ENCODE data around the gene FBLN7.
A peak's percentile ranks its signal among the peaks of the same experiment; 100 is the strongest.
"Not testable (repeated sequence)": the region's sequence is repeated elsewhere in the genome, so short reads cannot be mapped to it uniquely, and the experiment has no call there.

FBLN7 gene, protein sequence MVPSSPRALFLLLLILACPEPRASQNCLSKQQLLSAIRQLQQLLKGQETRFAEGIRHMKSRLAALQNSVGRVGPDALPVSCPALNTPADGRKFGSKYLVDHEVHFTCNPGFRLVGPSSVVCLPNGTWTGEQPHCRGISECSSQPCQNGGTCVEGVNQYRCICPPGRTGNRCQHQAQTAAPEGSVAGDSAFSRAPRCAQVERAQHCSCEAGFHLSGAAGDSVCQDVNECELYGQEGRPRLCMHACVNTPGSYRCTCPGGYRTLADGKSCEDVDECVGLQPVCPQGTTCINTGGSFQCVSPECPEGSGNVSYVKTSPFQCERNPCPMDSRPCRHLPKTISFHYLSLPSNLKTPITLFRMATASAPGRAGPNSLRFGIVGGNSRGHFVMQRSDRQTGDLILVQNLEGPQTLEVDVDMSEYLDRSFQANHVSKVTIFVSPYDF

GRCh38 chr2:112138159-112139032 lies at the start of gene FBLN7:
Gene FBLN7 (plus strand): TSS chr2:112138385. CDS start chr2:112138656, 271 bp downstream.
- H3K27ac ChIP-seq, result peak within 1 kb of the TSS in 16 of 21 experiments; percentile 1 to 77 (median 54)
- peak within 1 kb of the TSS; percentile 17 to 63 (median 43) for H3K4me3 ChIP-seq

DNA sequence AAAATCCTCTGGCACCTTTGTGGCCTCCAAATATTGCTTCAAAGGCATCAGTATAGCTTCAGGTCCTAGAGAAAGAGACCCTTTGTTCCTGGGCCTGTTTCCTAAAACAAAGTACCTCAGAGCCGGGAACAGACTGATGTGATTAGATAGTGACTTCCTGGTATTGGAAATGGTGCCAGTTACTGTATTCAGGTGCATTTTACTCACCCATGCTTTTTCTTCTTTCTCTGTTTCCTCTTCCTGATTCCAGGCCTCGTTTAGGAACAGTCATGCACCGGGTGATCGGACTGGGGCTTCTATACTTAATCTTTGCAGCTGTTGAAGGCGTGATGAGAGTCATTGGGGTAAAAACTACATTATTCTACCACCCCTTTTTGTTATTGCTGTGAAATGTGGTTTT lies 48.8 kb upstream of the FBLN7 start:
- no peak overlapping the region for H3K27ac ChIP-seq

GRCh38 chr2:112092286-112093041 lies 45.7 kb upstream of the FBLN7 start:
- no peak overlapping the region for H3K4me3 ChIP-seq
- H3K27ac ChIP-seq, result peak overlapping the region in 3 of 21 experiments; percentile 23 to 62 (median 24)

More for the DNA sequence above, 48.8 kb upstream of the FBLN7 start:
- H3K4me3 ChIP-seq, result no peak overlapping the region

GRCh38 chr2:112093216-112093615 lies 45.0 kb upstream of the FBLN7 start:
- no peak overlapping the region for H3K4me3 ChIP-seq
- H3K27ac ChIP-seq, result peak overlapping the region in 5 of 21 experiments; percentile 23 to 62 (median 26)

DNA sequence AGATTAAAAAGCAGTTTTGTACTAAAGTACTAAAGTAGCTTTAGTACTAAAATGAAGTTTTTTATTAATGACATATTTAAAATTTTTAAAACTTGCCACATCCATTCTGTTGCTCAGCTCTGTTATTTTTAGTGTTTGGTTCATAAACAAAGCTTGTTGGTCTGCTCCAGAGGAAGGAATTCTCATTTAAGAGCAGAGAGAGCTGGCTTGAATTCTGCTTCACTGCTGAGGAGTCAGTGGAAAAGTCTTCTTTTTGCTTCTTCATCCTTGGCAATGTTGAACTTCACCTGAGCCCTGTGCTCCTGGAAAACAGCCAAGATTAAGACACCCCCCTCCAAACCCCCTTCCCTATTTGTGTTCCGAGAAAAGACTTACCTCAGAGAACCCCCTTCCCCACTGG lies 42.5 kb upstream of the FBLN7 start:
- H3K27ac ChIP-seq, result peak overlapping the region in 2 of 21 experiments; percentile 7 to 40
- no peak overlapping the region for H3K4me3 ChIP-seq

DNA sequence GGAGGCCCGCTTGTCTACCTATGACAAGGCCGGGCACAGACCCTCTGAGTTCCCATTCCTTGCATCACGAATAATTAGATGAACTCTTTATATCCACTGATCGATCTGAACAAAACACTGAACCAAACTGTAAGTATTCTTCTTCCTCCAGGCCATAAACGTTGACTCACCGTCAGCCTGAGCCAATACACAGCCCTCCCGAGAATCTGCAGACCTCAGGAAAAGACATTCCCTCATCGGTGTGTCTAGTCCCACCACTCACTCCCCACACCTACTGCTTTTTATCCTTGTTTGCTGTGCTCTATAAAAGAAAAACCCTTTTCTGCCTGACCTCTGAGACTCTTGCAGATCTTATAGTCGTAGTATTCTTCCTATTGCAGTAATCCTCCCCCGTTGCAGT lies 42.1 kb upstream of the FBLN7 start:
- H3K27ac ChIP-seq, result peak overlapping the region in 4 of 21 experiments; percentile 4 to 40 (median 11)
- no peak overlapping the region for H3K4me3 ChIP-seq

GRCh38 chr2:112108178-112108832 lies 29.9 kb upstream of the FBLN7 start:
- Histone ChIP-seq H3K4me3 (no peak overlapping the region), H3K27ac (no peak overlapping the region)

- Histone ChIP-seq H3K4me3 (no peak overlapping the region), H3K27ac (no peak overlapping the region)
Observed at GRCh38 chr2:112109278-112109677, 28.9 kb upstream of the FBLN7 start.

DNA sequence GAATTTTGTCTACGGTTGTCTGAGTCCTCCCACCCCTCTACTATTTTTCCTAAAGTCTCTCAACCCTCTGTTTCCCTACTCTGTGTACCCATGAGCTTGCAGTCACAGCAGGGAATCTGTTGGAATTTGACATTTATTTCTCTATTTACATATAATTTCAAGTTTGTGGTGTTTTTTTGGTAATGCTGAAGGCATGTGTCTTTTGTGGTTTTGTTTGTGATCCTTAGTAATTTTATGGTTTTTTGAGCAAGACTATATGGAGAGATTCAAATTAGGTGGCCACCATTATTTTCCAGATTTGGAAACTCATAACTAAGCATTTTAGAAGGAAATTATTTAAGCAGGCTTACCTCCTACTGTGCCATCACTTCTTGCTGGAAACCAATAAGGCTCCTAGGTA lies 27.2 kb upstream of the FBLN7 start:
- Histone ChIP-seq H3K27ac (no peak overlapping the region), H3K4me3 (no peak overlapping the region)

DNA sequence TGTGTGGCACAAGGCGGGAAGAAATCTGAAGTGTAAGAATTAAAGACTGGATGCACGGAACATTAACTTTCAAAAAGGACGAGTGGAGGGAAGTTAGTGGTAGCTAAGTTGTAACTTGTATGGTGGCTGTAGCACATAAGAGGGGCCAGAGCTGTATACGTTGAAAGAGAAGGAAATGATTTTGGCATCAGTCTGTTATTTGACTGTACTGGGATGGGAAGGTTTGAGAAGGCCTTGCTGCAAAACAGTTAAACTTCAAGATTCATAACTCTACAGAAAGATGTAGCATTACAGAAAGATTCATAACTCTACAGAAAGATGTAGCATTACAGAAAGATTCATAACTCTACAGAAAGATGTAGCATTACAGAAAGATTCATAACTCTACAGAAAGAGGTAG lies 24.8 kb upstream of the FBLN7 start:
- not testable (repeated sequence) for H3K4me3 ChIP-seq, H3K27ac ChIP-seq

DNA sequence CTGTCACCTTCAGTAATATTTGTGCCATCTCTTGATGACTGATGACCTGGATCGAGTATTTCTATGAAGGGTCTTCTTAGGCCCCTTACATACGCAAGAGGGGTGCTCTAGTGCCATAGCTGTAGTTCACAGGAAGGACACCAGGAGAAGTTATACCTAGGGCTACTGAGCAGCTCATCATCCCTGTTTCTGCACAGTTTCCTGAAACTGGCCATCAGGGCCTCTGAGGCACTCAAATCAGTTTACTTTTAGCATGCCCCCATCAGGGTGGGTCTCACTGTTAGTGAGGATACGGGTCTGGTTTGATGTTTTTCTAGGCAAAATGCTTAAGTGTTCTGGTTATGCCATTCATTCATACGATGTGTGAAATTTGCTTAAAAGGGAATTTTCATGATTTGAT lies 20.0 kb upstream of the FBLN7 start:
- H3K27ac ChIP-seq, result no peak overlapping the region
- no peak overlapping the region for H3K4me3 ChIP-seq

GRCh38 chr2:112121682-112122254 lies 16.4 kb upstream of the FBLN7 start:
- no peak overlapping the region for H3K27ac ChIP-seq

GRCh38 chr2:112129060-112129459 lies 9.1 kb upstream of the FBLN7 start:
- Histone ChIP-seq H3K4me3 (no peak overlapping the region), H3K27ac (no peak overlapping the region)

More at GRCh38 chr2:112121682-112122254, 16.4 kb upstream of the FBLN7 start:
- no peak overlapping the region for H3K4me3 ChIP-seq

- no peak overlapping the region for H3K4me3 ChIP-seq
Observed at GRCh38 chr2:112133344-112133743, 4.8 kb upstream of the FBLN7 start.

DNA sequence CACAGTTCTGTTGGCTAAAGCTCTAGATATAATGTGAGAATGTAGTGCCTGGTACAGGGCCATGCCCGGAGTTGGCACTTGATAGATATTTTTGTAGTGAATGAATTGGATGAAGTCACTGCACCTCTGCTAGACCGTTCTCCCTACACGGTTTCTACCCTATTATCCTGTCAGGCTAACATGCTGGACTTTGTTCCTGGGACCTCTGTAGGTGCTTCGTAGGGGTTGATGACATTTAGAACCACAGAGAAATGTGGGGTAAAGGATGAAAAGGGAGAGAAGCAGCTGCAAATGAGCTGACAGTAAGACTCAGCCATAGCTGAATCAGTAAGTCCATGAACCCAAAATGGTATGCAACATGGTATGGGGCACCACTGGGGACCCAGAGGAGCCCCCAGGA lies 4.1 kb upstream of the FBLN7 start:
- Histone ChIP-seq H3K4me3 (no peak overlapping the region), H3K27ac (no peak overlapping the region)

More at GRCh38 chr2:112133344-112133743, 4.8 kb upstream of the FBLN7 start:
- no peak overlapping the region for H3K27ac ChIP-seq

DNA sequence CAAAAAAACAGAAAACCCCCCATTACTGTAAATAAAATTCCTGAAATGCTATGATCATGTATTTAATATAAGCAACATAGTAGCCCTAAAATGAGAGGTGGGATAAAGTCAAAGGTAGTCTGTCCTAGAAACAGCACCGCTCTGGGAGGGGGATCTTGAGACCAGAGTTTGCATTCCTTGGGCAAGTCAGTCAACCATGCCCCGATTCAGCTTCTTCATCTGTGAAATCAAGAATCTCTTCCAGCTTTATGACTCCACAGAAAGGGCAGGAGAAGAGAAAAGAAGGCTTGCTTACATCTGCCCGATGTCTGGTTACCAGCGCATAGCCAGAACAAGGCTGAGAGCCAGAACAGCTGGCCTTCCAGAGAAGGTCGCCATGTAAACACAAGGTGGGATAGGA lies 2.1 kb upstream of the FBLN7 start:
- H3K27ac ChIP-seq, result no peak overlapping the region
- H3K4me3 ChIP-seq, result no peak overlapping the region

GRCh38 chr2:112137516-112138158 lies 548 bp upstream of the FBLN7 start:
- H3K4me3 ChIP-seq, result peak overlapping the region; percentile 17 to 63 (median 43)
- H3K27ac ChIP-seq, result peak overlapping the region in 16 of 21 experiments; percentile 1 to 77 (median 50)

DNA sequence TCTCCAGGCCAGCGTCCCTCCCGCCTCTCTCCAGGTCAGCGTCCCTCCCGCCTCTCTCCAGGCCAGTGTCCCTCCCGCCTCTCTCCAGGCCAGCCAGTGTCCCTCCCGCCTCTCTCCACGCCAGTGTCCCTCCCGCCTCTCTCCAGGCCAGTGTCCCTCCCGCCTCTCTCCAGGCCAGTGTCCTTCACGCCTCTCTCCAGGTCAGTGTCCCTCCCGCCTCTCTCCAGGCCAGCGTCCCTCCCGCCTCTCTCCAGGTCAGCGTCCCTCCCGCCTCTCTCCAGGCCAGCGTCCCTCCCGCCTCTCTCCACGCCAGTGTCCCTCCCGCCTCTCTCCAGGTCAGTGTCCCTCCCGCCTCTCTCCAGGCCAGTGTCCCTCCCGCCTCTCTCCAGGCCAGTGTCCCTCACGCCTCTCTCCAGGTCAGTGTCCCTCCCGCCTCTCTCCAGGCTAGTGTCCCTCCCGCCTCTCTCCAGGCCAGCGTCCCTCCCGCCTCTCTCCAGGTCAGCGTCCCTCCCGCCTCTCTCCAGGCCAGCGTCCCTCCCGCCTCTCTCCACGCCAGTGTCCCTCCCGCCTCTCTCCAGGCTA lies 939 bp downstream of the FBLN7 start:
- peak overlapping the region in 5 of 7 experiments; percentile 17 to 63 (median 43) for H3K4me3 ChIP-seq
- peak overlapping the region in 5 of 21 experiments; percentile 43 to 71 (median 54) for H3K27ac ChIP-seq

Data from skin epidermis (tissue), 12 donors.